OCI-LY1 (cell line): ENCODE results near the gene PTPRQ.

Experiments used
- H2AFZ ChIP-seq: fragments of 200-600 bp; sonication (generic), shearing (Covaris generic); 2 replicates; pipeline ENCODE4 v1.6.0; 2014; ENCODE audit warnings: antibody characterized with exemption, mild to moderate bottlenecking, low read length
- H3F3A ChIP-seq: fragments of 200-600 bp; sonication (generic), shearing (Covaris generic); 2 replicates; pipeline ENCODE4 v1.6.0; 2014; ENCODE audit warnings: mild to moderate bottlenecking, antibody characterized with exemption, low read length, moderate library complexity; ENCODE audit not compliant: insufficient read depth
- H3K27ac ChIP-seq: fragments of 200-600 bp; sonication (generic); 2 replicates; pipeline ENCODE4 v1.5.1; 2014; ENCODE audit warnings: low read length, mixed run types, mild to moderate bottlenecking, low read depth; ENCODE audit not compliant: poor library complexity, severe bottlenecking
- H3K27me3 ChIP-seq: fragments of 200-600 bp; sonication (generic); 2 replicates; pipeline ENCODE4 v1.6.0; 2014; ENCODE audit warnings: antibody characterized with exemption, mild to moderate bottlenecking, low read length, moderate library complexity; ENCODE audit not compliant: insufficient read depth
- H3K36me3 ChIP-seq: fragments of 200-600 bp; sonication (generic); 2 replicates; pipeline ENCODE4 v1.6.1; 2014; ENCODE audit warnings: mild to moderate bottlenecking, antibody characterized with exemption, low read length, moderate library complexity, mixed read lengths; ENCODE audit not compliant: insufficient read depth
- H3K4me1 ChIP-seq: fragments of 200-600 bp; sonication (generic); 2 replicates; pipeline ENCODE4 v1.5.1; 2014; ENCODE audit warnings: mild to moderate bottlenecking, low read length, moderate library complexity; ENCODE audit not compliant: insufficient read depth, severe bottlenecking
- H3K4me2 ChIP-seq: fragments of 200-600 bp; sonication (generic), shearing (Covaris generic); 2 replicates; pipeline ENCODE4 v1.6.1; 2014; ENCODE audit warnings: low read length
- H3K4me3 ChIP-seq: fragments of 200-600 bp; sonication (generic); 2 replicates; pipeline ENCODE4 v1.5.1; 2014; ENCODE audit warnings: low read length, low read depth, mild to moderate bottlenecking, mixed read lengths; ENCODE audit not compliant: poor library complexity, severe bottlenecking
- H3K79me2 ChIP-seq: fragments of 200-600 bp; shearing (Covaris generic); 2 replicates; pipeline ENCODE4 v1.6.1; 2016; ENCODE audit warnings: mixed run types, low read length, mixed read lengths; ENCODE audit not compliant: insufficient read depth
- H3K9ac ChIP-seq: fragments of 200-600 bp; sonication (generic), shearing (Covaris generic); 2 replicates; pipeline ENCODE4 v1.6.1; 2014; ENCODE audit warnings: mild to moderate bottlenecking, low read length, mixed read lengths
- H3K9me2 ChIP-seq: fragments of 200-600 bp; sonication (generic), shearing (Covaris generic); 2 replicates; pipeline ENCODE4 v1.6.1; 2014; ENCODE audit warnings: low read depth, mild to moderate bottlenecking, low read length, mixed read lengths
- H3K9me3 ChIP-seq: fragments of 200-600 bp; shearing (Covaris generic); 2 replicates; pipeline ENCODE4 v1.6.1; 2014; ENCODE audit warnings: low read length, mixed read lengths
- H4K20me1 ChIP-seq: fragments of 200-600 bp; sonication (generic), shearing (Covaris generic); 2 replicates; pipeline ENCODE4 v1.6.0; 2016; ENCODE audit warnings: mild to moderate bottlenecking, low read length; ENCODE audit not compliant: insufficient read depth
- EZH2 ChIP-seq: fragments of 200-600 bp; sonication (generic), shearing (Covaris generic); IDR thresholded peaks from 2 replicates; pipeline ENCODE4 v1.8.0; 2017; ENCODE audit warnings: borderline replicate concordance, mixed run types, mild to moderate bottlenecking, antibody characterized with exemption, low read length, moderate library complexity, mixed read lengths
- TF ChIP-seq, protein P1 (sequence below): fragments of 200-600 bp; sonication (generic), shearing (Covaris generic); IDR thresholded peaks from 2 replicates; pipeline ENCODE4 v1.5.1; 2017; ENCODE audit warnings: mild to moderate bottlenecking, antibody characterized with exemption, low read length, moderate library complexity, mixed read lengths

Gene PTPRQ

GRCh38 chr12:80714055-80714454 lies 270.0 kb downstream of the PTPRQ start:
- Histone ChIP-seq H2AFZ (no peak overlapping the region), H3K4me1 (no peaks in the 10 kb centered on the region), H3K9ac (no peak overlapping the region), H3K9me3 (no peaks in the 10 kb centered on the region), H3K4me3 (no peak overlapping the region), H3K36me3 (no peaks in the 10 kb centered on the region), H3K79me2 (no peaks in the 10 kb centered on the region), H3K9me2 (no peaks in the 10 kb centered on the region), H4K20me1 (no peaks in the 10 kb centered on the region), H3K4me2 (no peak overlapping the region), H3K27ac (no peak overlapping the region), H3F3A (no peaks in the 10 kb centered on the region), H3K27me3 (no peaks in the 10 kb centered on the region)
- TF ChIP-seq EZH2, result no peak

GRCh38 chr12:80714846-80715245 lies 270.8 kb downstream of the PTPRQ start:
- H3K27me3 ChIP-seq, result no peaks in the 10 kb centered on the region

GRCh38 chr12:80715713-80716249 lies 271.7 kb downstream of the PTPRQ start:
- Histone ChIP-seq H3K4me3 (no peak overlapping the region), H3K9me2 (no peaks in the 10 kb centered on the region), H4K20me1 (no peaks in the 10 kb centered on the region), H3K9ac (no peak overlapping the region), H3K27ac (no peak overlapping the region), H3K79me2 (no peaks in the 10 kb centered on the region), H3F3A (no peaks in the 10 kb centered on the region), H3K36me3 (no peaks in the 10 kb centered on the region), H3K27me3 (no peaks in the 10 kb centered on the region), H3K4me2 (no peak overlapping the region), H2AFZ (no peak overlapping the region), H3K9me3 (no peaks in the 10 kb centered on the region), H3K4me1 (no peaks in the 10 kb centered on the region)
- TF ChIP-seq, protein P1, sequence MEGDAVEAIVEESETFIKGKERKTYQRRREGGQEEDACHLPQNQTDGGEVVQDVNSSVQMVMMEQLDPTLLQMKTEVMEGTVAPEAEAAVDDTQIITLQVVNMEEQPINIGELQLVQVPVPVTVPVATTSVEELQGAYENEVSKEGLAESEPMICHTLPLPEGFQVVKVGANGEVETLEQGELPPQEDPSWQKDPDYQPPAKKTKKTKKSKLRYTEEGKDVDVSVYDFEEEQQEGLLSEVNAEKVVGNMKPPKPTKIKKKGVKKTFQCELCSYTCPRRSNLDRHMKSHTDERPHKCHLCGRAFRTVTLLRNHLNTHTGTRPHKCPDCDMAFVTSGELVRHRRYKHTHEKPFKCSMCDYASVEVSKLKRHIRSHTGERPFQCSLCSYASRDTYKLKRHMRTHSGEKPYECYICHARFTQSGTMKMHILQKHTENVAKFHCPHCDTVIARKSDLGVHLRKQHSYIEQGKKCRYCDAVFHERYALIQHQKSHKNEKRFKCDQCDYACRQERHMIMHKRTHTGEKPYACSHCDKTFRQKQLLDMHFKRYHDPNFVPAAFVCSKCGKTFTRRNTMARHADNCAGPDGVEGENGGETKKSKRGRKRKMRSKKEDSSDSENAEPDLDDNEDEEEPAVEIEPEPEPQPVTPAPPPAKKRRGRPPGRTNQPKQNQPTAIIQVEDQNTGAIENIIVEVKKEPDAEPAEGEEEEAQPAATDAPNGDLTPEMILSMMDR, result no peak
- no peak for TF ChIP-seq EZH2

More at GRCh38 chr12:80714846-80715245, 270.8 kb downstream of the PTPRQ start:
- Histone ChIP-seq H4K20me1 (no peaks in the 10 kb centered on the region), H3K9me2 (no peaks in the 10 kb centered on the region), H3K9ac (no peak overlapping the region), H3K4me1 (no peaks in the 10 kb centered on the region), H3K79me2 (no peaks in the 10 kb centered on the region), H3K4me2 (no peak overlapping the region), H3K9me3 (no peaks in the 10 kb centered on the region), H3K36me3 (no peaks in the 10 kb centered on the region), H3F3A (no peaks in the 10 kb centered on the region), H3K4me3 (no peak overlapping the region), H2AFZ (no peak overlapping the region), H3K27ac (no peak overlapping the region)
- TF ChIP-seq, protein P1, result no peak
- TF ChIP-seq EZH2, result no peak
